ENCODE measurements around the gene MTHFD1. TPM values are rescaled to one million over a fixed set of nuclear protein-coding genes. Genes with fewer than 3 reads are reported as not detected.

MTHFD1 gene
- polyA plus RNA-seq, 1 donor (not counting 4 experiments of a cell fraction or from before 2014, with no cell fraction given) = 63.2 TPM

DNA sequence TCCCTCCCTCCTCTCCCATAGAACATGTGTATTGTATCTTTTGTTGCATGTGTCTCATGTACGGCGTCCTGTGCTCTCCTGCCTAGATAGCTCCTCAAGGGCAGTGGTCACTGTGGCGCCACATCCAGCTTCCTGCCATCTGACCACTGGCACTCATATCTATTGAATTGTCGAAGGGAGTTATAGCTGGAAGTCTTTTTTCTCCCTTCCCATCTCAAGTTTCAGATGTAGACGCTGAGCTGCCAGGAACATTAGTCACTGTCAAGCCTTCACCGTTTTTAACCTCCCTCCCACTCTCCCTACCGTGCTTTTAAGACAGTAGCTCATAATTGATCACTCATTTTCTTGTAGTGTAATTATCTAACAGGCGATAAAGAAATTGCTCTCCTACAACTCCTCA lies 33.0 kb downstream of the MTHFD1 start:
- Histone ChIP-seq H3K36me3 (ENCODE audit: control insufficient read depth in 2 of 2, extremely low read depth in 1 of 2, insufficient read depth in 2 of 2, low read length in 2 of 2) (peaks cover 16 to 17% of the 10 kb centered on the region in 2 experiments), H3K4me2 (ENCODE audit: control insufficient read depth, extremely low read depth, insufficient read depth, low read depth, low read length) (no peak overlapping the region)
- no peak for DNase-seq (ENCODE audit: low read depth, low spot score)

DNA sequence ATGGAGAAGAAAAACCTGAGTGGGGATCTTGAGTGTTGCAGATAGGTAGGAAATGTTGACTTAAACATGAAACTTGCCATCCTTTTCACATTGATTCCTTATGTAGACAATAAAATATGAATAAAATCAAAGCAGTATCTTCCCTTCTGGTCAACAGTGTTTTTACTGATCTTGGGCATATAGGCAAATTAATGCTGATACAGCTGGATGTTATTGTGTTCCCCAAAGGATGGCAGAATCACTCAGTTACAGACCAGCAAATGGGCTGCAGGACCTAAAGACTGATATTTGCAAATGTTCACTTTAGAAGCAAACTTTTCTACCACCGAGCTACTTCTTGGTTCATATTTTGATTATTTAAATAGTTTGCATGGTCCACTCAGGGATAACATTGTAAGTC lies 33.9 kb downstream of the MTHFD1 start:
- no peak overlapping the region for H3K4me3 ChIP-seq (ENCODE audit: control insufficient read depth in 2 of 3, extremely low read depth in 1 of 3, insufficient read depth in 2 of 3, low read depth in 1 of 3, low read length in 3 of 3)
- no peaks in the 10 kb centered on the region for H4K20me1 ChIP-seq (ENCODE audit: control insufficient read depth, extremely low read depth, insufficient read depth, low read length)
- H2AFZ ChIP-seq (ENCODE audit: control insufficient read depth, low read length) = no peak overlapping the region
- H3K9ac ChIP-seq (ENCODE audit: control insufficient read depth, extremely low read depth, insufficient read depth, low read length) = no peak overlapping the region
- H3K27me3 ChIP-seq (ENCODE audit: control insufficient read depth, extremely low read depth, insufficient read depth, low read length) = no peaks in the 10 kb centered on the region
- no peak for TF ChIP-seq EZH2 (IDR thresholded peaks at IDR 0.05; ENCODE audit: low read length)
- TF ChIP-seq, protein P1, sequence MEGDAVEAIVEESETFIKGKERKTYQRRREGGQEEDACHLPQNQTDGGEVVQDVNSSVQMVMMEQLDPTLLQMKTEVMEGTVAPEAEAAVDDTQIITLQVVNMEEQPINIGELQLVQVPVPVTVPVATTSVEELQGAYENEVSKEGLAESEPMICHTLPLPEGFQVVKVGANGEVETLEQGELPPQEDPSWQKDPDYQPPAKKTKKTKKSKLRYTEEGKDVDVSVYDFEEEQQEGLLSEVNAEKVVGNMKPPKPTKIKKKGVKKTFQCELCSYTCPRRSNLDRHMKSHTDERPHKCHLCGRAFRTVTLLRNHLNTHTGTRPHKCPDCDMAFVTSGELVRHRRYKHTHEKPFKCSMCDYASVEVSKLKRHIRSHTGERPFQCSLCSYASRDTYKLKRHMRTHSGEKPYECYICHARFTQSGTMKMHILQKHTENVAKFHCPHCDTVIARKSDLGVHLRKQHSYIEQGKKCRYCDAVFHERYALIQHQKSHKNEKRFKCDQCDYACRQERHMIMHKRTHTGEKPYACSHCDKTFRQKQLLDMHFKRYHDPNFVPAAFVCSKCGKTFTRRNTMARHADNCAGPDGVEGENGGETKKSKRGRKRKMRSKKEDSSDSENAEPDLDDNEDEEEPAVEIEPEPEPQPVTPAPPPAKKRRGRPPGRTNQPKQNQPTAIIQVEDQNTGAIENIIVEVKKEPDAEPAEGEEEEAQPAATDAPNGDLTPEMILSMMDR (optimal IDR thresholded peaks at IDR 0.05 in 1 of 3, IDR thresholded peaks at IDR 0.05 in 1 of 3, conservative IDR thresholded peaks at IDR 0.05 in 1 of 3; ENCODE audit: extremely low read depth in 1 of 3, insufficient read depth in 2 of 3, low read length in 3 of 3) = no peak
- DNase-seq (ENCODE audit: low read depth, low spot score) (no peak), FAIRE-seq (no peak)
- H3K79me2 ChIP-seq (ENCODE audit: control insufficient read depth, insufficient read depth, low read length) = no peaks in the 10 kb centered on the region
- no peaks in the 10 kb centered on the region for H3K9me1 ChIP-seq (ENCODE audit: control insufficient read depth, extremely low read depth, insufficient read depth, low read length)
- dilution Hi-C loops (cut with MboI; ENCODE audit: extremely low pct_ligation_motif_present, low sequenced_read_pairs) = no loop called here
- no peak overlapping the region for H3K4me2 ChIP-seq (ENCODE audit: control insufficient read depth, extremely low read depth, insufficient read depth, low read depth, low read length)
- no peak overlapping the region for H3K27ac ChIP-seq (ENCODE audit: control insufficient read depth, insufficient read depth, low read length)
- H3K36me3 ChIP-seq (ENCODE audit: control insufficient read depth in 2 of 2, extremely low read depth in 1 of 2, insufficient read depth in 2 of 2, low read length in 2 of 2) = peaks cover 15 to 19% of the 10 kb centered on the region in 2 experiments
- H3K4me1 ChIP-seq (ENCODE audit: control insufficient read depth, extremely low read depth, insufficient read depth, low read length) = no peaks in the 10 kb centered on the region
- H3K9me3 ChIP-seq (ENCODE audit: control insufficient read depth, low read depth, low read length) = no peaks in the 10 kb centered on the region

More for the DNA sequence above, 33.0 kb downstream of the MTHFD1 start:
- Histone ChIP-seq H3K9ac (ENCODE audit: control insufficient read depth, extremely low read depth, insufficient read depth, low read length) (no peak overlapping the region), H3K79me2 (ENCODE audit: control insufficient read depth, insufficient read depth, low read length) (no peaks in the 10 kb centered on the region), H3K9me3 (ENCODE audit: control insufficient read depth, low read depth, low read length) (no peaks in the 10 kb centered on the region), H3K4me1 (ENCODE audit: control insufficient read depth, extremely low read depth, insufficient read depth, low read length) (no peaks in the 10 kb centered on the region), H3K4me3 (ENCODE audit: control insufficient read depth in 2 of 3, extremely low read depth in 1 of 3, insufficient read depth in 2 of 3, low read depth in 1 of 3, low read length in 3 of 3) (no peak overlapping the region), H3K27ac (ENCODE audit: control insufficient read depth, insufficient read depth, low read length) (no peak overlapping the region), H3K27me3 (ENCODE audit: control insufficient read depth, extremely low read depth, insufficient read depth, low read length) (no peaks in the 10 kb centered on the region), H4K20me1 (ENCODE audit: control insufficient read depth, extremely low read depth, insufficient read depth, low read length) (no peaks in the 10 kb centered on the region), H2AFZ (ENCODE audit: control insufficient read depth, low read length) (no peak overlapping the region), H3K9me1 (ENCODE audit: control insufficient read depth, extremely low read depth, insufficient read depth, low read length) (no peaks in the 10 kb centered on the region)
- FAIRE-seq = no peak
- dilution Hi-C loops (cut with MboI; ENCODE audit: extremely low pct_ligation_motif_present, low sequenced_read_pairs) = no loop called here
- no peak for TF ChIP-seq EZH2 (IDR thresholded peaks at IDR 0.05; ENCODE audit: low read length)
- TF ChIP-seq, protein P1 (optimal IDR thresholded peaks at IDR 0.05 in 1 of 3, IDR thresholded peaks at IDR 0.05 in 1 of 3, conservative IDR thresholded peaks at IDR 0.05 in 1 of 3; ENCODE audit: extremely low read depth in 1 of 3, insufficient read depth in 2 of 3, low read length in 3 of 3) = no peak
